GM13977 (cell line): ENCODE measurements around the gene ITGAL.

Experiments used
- DNase-seq: peaks from one replicate; pipeline ENCODE4 v3.0.0; 2012; ENCODE audit warnings: low spot score
- in situ Hi-C: fragments of 300-500 bp; cut with MboI; formaldehyde crosslinking; loops from one replicate; pipeline ENCODE4 v1.12.0; 2022; ENCODE audit warnings: low sequenced_read_pairs, low pct_unique_long_range_greater_than_20kb, mixed read lengths, inconsistent platforms; ENCODE audit not compliant: unreplicated experiment
- TF ChIP-seq, protein P1 (sequence below): IDR thresholded peaks from 2 replicates; pipeline ENCODE4 v1.5.1; 2012; ENCODE audit warnings: mild to moderate bottlenecking, control low read depth; ENCODE audit not compliant: insufficient read depth; ENCODE audit errors: extremely low read depth, missing control alignments

ITGAL gene

DNA sequence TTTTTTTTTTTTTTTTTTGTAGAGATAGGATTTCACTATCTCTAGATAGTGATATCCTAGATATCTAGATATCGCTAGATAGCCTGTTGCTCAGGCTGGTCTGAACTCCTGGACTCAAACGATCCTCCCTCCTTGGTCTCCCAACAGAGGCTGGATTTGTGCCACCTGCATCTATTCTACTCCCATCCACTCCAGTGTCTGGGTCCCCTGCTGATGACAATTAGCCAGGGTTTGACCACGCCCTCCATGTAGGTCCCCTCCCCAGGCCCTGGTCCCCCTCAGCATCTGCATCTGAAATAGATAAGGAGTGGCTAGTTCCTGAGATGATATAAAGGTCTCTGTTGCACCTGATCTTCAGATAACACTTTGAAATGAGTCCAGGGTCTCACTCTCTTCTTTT is 96.7 kb downstream of the ITGAL start:
- in situ Hi-C loops: no loop called here
- TF ChIP-seq, protein P1, sequence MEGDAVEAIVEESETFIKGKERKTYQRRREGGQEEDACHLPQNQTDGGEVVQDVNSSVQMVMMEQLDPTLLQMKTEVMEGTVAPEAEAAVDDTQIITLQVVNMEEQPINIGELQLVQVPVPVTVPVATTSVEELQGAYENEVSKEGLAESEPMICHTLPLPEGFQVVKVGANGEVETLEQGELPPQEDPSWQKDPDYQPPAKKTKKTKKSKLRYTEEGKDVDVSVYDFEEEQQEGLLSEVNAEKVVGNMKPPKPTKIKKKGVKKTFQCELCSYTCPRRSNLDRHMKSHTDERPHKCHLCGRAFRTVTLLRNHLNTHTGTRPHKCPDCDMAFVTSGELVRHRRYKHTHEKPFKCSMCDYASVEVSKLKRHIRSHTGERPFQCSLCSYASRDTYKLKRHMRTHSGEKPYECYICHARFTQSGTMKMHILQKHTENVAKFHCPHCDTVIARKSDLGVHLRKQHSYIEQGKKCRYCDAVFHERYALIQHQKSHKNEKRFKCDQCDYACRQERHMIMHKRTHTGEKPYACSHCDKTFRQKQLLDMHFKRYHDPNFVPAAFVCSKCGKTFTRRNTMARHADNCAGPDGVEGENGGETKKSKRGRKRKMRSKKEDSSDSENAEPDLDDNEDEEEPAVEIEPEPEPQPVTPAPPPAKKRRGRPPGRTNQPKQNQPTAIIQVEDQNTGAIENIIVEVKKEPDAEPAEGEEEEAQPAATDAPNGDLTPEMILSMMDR: no peak
- no peak for DNase-seq

GRCh38 chr16:30569746-30570635 is 97.4 kb downstream of the ITGAL start:
- no peak for DNase-seq
- in situ Hi-C loops: no loop called here
- TF ChIP-seq, protein P1: no peak

GRCh38 chr16:30570636-30571444 is 98.3 kb downstream of the ITGAL start:
- TF ChIP-seq, protein P1: no peak
- in situ Hi-C loops: no loop called here
- DNase-seq: peak; percentile 57

DNA sequence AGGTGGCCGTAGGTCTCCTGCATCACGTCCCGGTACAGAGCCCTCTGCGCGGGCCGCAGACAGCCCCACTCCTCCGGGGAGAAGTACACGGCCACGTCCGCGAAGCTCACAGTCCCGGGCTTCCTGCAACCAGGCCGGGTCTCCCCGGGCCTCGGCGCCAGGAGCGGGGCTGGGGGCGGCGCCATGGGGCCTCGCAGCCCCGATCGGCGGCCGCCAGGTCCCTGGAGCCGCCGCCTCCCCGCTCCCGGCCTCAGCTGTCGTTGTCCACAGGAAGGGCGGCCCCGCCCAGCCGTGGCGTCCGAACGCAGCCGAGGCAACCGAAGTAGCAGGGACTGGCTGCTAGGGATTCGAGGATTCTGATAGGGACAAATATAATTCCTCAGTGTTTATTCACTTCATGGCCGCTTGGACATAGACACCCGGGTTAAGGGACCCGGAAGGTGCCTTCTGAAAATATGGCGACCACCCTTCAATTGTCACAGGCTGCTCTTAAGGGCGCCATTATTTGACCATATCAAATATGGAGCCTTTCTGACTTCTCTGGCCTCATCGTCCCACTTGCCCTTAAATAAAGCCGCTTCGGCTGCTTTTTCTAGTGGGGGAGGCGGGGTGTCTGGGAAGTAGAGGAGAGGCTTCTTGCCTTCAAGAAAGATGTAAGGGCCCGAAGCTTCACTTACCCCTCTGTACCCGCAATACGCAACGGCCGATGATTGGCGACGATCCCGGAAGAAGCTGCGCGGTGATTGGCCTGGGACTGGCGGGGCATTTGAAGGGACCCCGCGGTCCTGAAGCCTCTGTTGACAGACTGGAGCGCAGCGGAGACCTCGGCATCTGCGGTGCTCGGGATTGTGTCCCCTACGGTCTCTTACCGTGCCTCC is 99.1 kb downstream of the ITGAL start, which contains the start of gene ZNF688:
ZNF688 (minus strand) TSS at position 270 of the 878 bp plus-strand sequence; CDS start at position 185, 85 bp downstream.
- TF ChIP-seq, protein P1: no peak
- in situ Hi-C loops: no loop called here
- DNase-seq: peak; percentile 96
